Adrenal gland (tissue), 12 donors: Measurements from ENCODE around the gene CLCF1. TPM values are rescaled to one million over a fixed set of nuclear protein-coding genes. Genes with fewer than 3 reads are reported as not detected.
A peak's percentile ranks its signal among the peaks of the same experiment; 100 is the strongest.

Experiments
- DNase-seq, 7 donors: peaks; one replicate each; pipeline ENCODE4 v3.0.0-alpha.2; 2019 to 2020
- H3K27ac ChIP-seq, 5 donors: fragments of 200-600 bp; sonication (generic) in 4 of 5; 1 replicate in 3 of 5; 2 replicates in 2 of 5; pipeline versions ENCODE4 v1.5.1 to v1.8.0; 2016 to 2020; ENCODE audit warnings: mild to moderate bottlenecking in 1 of 5
- H3K27me3 ChIP-seq: fragments of 200-600 bp; 2 replicates; pipeline ENCODE4 v1.8.0; 2021
- H3K36me3 ChIP-seq, 2 donors: fragments of 200-600 bp; replicated peaks in 1 of 2; 1 replicate in 1 of 2; 2 replicates in 1 of 2; pipeline versions ENCODE4 v1.5.1 to v1.8.0; 2018 to 2022
- H3K4me1 ChIP-seq, 2 donors: fragments of 200-600 bp; replicated peaks in 1 of 2; 1 replicate in 1 of 2; 2 replicates in 1 of 2; pipeline versions ENCODE4 v1.5.1 to v1.8.0; 2018 to 2021
- H3K4me3 ChIP-seq, 4 donors: fragments of 200-600 bp; sonication (generic) in 3 of 4; one replicate each; pipeline ENCODE4 v1.5.1; 2016 to 2018
- H3K9me3 ChIP-seq, 3 donors: fragments of 200-600 bp; sonication (generic) in 1 of 3; replicated peaks in 1 of 3; 1 replicate in 2 of 3; 2 replicates in 1 of 3; pipeline versions ENCODE4 v1.5.1 to v1.8.0; 2016 to 2021
- POLR2A ChIP-seq, 2 donors: fragments of 450-650 bp; IDR thresholded peaks; one replicate each; pipeline ENCODE4 v1.6.1; 2017; ENCODE audit warnings: antibody characterized with exemption in 2 of 2, mild to moderate bottlenecking in 2 of 2, moderate library complexity in 1 of 2
- WGBS, 4 donors: extraction: QIAGEN DNeasy Blood & Tissue Kit in 2 of 4; methylation state at CpG; one replicate each; pipeline versions ENCODE4 v1.1.5 to v1.1.7; 2013 to 2017; 5-methylcytosine and 5-hydroxymethylcytosine counted together
- intact Hi-C, 2 donors: fragments of 100-400 bp; cut with DNase I; formaldehyde crosslinking; loops; one replicate each; pipeline versions ENCODE4 v1.14.1 to v1.15.0; 2022 to 2023
- polyA plus RNA-seq, 3 donors: library from polyadenylated mRNA; stranded (reverse); fragments of 200-250 nt in 2 of 3; fragments of 350-450 nt in 1 of 3; fragmentation: Illumina TruSeq in 1 of 3; extraction: RNeasy Lipid Tissue Mini Kit (QIAGEN cat#74804) in 1 of 3; gene quantifications; one replicate each; pipeline ENCODE4 v1.2.3, GENCODE V29; 2013 to 2014
- total RNA-seq, 9 donors: library from RNA; depleted of rRNA in 4 of 9; stranded (reverse); fragments of >200 nt in 4 of 9; fragments of 120-200 nt in 1 of 9; fragmentation: NEBNext Ultra II Directional in 1 of 9; extraction: Animal tissue kit (Norgen Biotek cat#: 25700) in 1 of 9; gene quantifications; one replicate each; pipeline versions ENCODE4 v1.1.0 to v1.2.4, GENCODE V29; 2013 to 2023
- TF ChIP-seq, protein P1 (sequence below), 6 experiments: fragments of 450-650 bp in 4 of 6; fragments of 200-600 bp in 2 of 6; sonication (generic) in 1 of 6; IDR thresholded peaks; 1 replicate in 5 of 6; 2 replicates in 1 of 6; pipeline versions ENCODE4 v1.5.1 to v1.8.0; 2016 to 2021; ENCODE audit warnings: antibody characterized with exemption in 6 of 6, mild to moderate bottlenecking in 2 of 6, moderate library complexity in 1 of 6
- donor health status: healthy with polysubstance abuse.
- donor health status: Bipolar disorder and iron deficiency.
- donor health status: DM: yes; HTN: yes; CAD: no.
- donor health status: DM: no; HTN: no; CAD: no.
- donor health status: DM: no; HTN: no; CAD: no.
- donor health status: DM: yes; HTN: yes; CAD: no.

The CLCF1 gene
- total and polyA plus RNA-seq, 12 donors = 0.17 to 16.1 (median 3.1) TPM

DNA sequence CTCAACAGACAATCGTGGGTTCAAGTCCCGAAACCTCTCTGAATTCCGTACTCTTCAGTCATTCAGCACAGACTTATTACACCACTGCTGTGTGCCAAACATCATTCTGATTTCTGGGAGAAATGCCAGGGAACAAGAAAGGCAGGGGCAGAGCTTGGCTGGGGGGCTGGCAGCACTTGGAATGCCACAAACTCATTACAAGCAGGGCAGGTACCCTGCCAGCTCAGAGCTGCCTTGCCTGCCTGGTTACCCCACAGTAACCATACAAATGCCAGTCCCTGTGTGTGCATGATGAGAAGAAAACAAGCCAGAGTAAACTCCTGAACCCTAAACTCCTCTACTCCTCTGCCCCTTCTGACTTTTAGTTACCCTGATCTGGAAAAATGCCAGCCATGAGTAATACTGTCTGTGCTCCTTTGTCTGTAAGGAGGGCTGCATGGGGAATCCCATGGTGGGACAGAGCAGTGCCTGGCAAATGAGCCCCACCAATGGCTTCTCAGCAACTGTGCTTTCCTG is 11.5 kb upstream of the CLCF1 start:
- no peak overlapping the region for H3K4me3 ChIP-seq
- WGBS, 4 donors = 35 to 69% (median 67%) methylated on average over 2 to 3 of the region's 3 CpGs
- H3K27ac ChIP-seq = no peak overlapping the region
- no peaks in the 10 kb centered on the region for H3K9me3 ChIP-seq
- TF ChIP-seq, protein P1, sequence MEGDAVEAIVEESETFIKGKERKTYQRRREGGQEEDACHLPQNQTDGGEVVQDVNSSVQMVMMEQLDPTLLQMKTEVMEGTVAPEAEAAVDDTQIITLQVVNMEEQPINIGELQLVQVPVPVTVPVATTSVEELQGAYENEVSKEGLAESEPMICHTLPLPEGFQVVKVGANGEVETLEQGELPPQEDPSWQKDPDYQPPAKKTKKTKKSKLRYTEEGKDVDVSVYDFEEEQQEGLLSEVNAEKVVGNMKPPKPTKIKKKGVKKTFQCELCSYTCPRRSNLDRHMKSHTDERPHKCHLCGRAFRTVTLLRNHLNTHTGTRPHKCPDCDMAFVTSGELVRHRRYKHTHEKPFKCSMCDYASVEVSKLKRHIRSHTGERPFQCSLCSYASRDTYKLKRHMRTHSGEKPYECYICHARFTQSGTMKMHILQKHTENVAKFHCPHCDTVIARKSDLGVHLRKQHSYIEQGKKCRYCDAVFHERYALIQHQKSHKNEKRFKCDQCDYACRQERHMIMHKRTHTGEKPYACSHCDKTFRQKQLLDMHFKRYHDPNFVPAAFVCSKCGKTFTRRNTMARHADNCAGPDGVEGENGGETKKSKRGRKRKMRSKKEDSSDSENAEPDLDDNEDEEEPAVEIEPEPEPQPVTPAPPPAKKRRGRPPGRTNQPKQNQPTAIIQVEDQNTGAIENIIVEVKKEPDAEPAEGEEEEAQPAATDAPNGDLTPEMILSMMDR (IDR thresholded peaks at IDR 0.05) = no peak
- TF ChIP-seq POLR2A (IDR thresholded peaks at IDR 0.05) = no peak
- H3K4me1 ChIP-seq = no peaks in the 10 kb centered on the region
- no peaks in the 10 kb centered on the region for H3K36me3 ChIP-seq
- no peaks in the 10 kb centered on the region for H3K27me3 ChIP-seq
- no peak for DNase-seq
- intact Hi-C loops = loop anchor here in 1 of 2 donors (5.0 kb wide), 1 partner anchor 38 kb away; no protein-coding TSS in a partner anchor

DNA sequence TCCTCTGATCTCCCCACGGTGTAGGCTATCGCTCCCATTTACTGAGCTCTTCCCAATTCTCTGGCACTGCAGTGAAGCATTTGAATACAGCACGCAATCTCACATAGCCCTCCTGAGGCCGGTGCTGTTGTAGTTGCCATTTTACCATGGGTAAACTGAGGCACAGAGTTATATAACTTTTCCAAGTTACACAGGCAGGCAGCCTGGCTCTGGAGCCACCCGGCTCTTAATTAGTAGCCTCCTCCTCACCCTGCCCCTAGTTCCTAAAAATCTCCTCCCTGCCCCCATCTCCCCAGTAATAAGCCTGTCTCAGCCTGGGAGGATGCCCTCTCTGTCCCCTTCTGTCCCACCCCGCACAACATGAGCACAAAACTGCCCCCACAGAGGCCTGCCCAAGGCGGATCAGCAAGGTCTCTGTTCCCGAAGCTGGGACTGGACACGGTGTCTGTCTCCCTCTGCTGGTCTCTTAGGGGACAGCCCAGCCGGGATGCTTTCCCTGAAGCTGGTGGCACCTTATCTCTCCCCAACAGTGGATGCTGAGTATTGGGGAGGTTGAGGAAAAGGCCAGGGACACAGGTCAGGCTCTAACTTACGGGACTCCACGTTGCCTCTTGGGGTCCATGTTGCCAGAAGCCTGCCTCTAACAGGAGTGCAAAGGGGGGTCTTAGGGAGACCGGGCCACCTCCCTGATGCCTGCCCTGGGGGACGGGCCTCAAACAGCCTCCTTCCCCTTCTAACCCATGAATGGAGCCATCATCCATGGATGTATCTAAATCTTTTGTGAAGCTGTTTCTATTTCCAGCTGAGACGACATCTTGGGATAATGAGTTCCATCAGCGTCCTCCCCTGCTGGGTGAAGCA is 9.1 kb upstream of the CLCF1 start:
- H3K4me3 ChIP-seq = no peak overlapping the region
- H3K27ac ChIP-seq = no peak overlapping the region
- TF ChIP-seq, protein P1 (IDR thresholded peaks at IDR 0.05) = peak; percentile 95 to 99 (median 98)
- TF ChIP-seq POLR2A (IDR thresholded peaks at IDR 0.05) = no peak
- intact Hi-C loops = loop anchor here (2.0 to 5.0 kb wide), 2 partner anchors 30 to 35 kb away; partner anchors contain the start of gene POLD4 (in 1 of the 2)
- H3K9me3 ChIP-seq = no peaks in the 10 kb centered on the region
- no peaks in the 10 kb centered on the region for H3K36me3 ChIP-seq
- 41 to 50% (median 42%) methylated on average over 11 to 16 of the region's 16 CpGs for WGBS, 4 donors
- H3K27me3 ChIP-seq = no peaks in the 10 kb centered on the region
- peak; percentile 72 to 92 (median 82) for DNase-seq
- no peaks in the 10 kb centered on the region for H3K4me1 ChIP-seq

DNA sequence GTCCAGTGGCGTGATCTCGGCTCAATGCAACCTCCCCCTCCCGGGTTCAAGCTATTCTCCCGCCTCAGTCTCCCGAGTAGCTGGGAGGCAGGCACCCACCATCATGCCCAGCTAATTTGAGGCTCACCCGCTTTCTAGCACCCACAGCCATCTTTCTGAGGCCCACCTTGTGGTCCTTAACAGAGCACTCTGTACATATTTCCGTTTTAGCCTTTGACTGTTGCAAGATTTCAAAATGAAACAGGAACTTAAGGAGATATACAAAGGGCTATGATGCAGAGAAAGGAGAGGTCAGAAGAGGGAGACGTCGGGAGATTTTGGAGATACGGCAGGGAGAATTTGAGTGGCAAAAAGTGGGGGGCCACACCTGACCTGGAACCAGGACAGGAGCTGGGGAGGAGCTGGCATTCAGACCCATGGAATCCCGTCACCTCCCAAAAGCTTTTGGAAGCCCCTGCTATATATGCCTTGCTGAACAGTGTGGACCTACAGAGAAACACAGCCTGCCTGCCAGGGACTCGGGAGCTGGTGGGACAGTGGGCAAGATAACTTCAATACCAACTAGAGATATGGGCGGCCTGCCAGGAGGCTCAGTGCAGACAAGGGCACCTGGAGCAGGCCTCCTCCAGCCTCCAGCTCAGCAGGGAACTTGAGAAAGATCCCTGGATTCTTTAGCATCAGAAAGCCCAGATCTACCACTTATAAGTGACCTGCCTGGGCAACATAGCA is 8.0 kb upstream of the CLCF1 start:
- DNase-seq = peak in 2 of 7 donors; percentile 22 to 41
- no peaks in the 10 kb centered on the region for H3K4me1 ChIP-seq
- TF ChIP-seq POLR2A (IDR thresholded peaks at IDR 0.05) = no peak
- TF ChIP-seq, protein P1 (IDR thresholded peaks at IDR 0.05) = no peak
- 65 to 73% (median 69%) methylated on average over 13 of the region's 13 CpGs for WGBS, 4 donors
- no peaks in the 10 kb centered on the region for H3K9me3 ChIP-seq
- intact Hi-C loops = loop anchor here in 1 of 2 donors (5.0 kb wide), 1 partner anchor 34 kb away; no protein-coding TSS in a partner anchor
- no peak overlapping the region for H3K27ac ChIP-seq
- no peaks in the 10 kb centered on the region for H3K36me3 ChIP-seq
- H3K4me3 ChIP-seq = no peak overlapping the region
- H3K27me3 ChIP-seq = no peaks in the 10 kb centered on the region
